BE2C (cell line): ENCODE measurements around the gene TAGAP. TPM values are rescaled to one million over a fixed set of nuclear protein-coding genes. Genes with fewer than 3 reads are reported as not detected.

Experiments
- DNase-seq: peaks from one replicate; pipeline ENCODE4 v3.0.0-alpha.2; 2020
- H3K27me3 ChIP-seq: fragments of 250-450 bp; sonication (Bioruptor Pico); 2 replicates; pipeline ENCODE4 v1.5.1; 2020; ENCODE audit warnings: mild to moderate bottlenecking
- H3K36me3 ChIP-seq: fragments of 250-450 bp; sonication (Bioruptor Pico); 2 replicates; pipeline ENCODE4 v1.5.1; 2020; ENCODE audit warnings: mild to moderate bottlenecking
- H3K4me1 ChIP-seq: fragments of 250-450 bp; sonication (Bioruptor Pico); 2 replicates; pipeline ENCODE4 v1.5.1; 2020
- H3K4me3 ChIP-seq: 2 replicates; pipeline ENCODE4 v1.5.1; 2011; ENCODE audit warnings: low read depth, low read length
- H3K9me3 ChIP-seq: fragments of 250-450 bp; sonication (Bioruptor Pico); 2 replicates; pipeline ENCODE4 v1.5.1; 2020
- CTCF ChIP-seq: IDR thresholded peaks from 2 replicates; pipeline ENCODE4 v1.5.1; 2012; ENCODE audit warnings: mild to moderate bottlenecking, low read depth, low read length
- polyA plus RNA-seq: library from polyadenylated mRNA; unstranded; fragments of >200 nt; gene quantifications from one replicate; pipeline ENCODE4 v1.2.1, GENCODE V29; 2012; ENCODE audit warnings: low read depth, missing spikeins; ENCODE audit not compliant: insufficient read length, insufficient read depth

TAGAP gene
- not detected for polyA plus RNA-seq

GRCh38 chr6:159044899-159045727 is at the start of gene TAGAP:
TAGAP (minus strand) TSS chr6:159044991; CDS start chr6:159044146, 845 bp downstream.
- Histone ChIP-seq H3K4me3 (no peak within 1 kb of the TSS), H3K9me3 (no peaks in the 10 kb centered on the region), H3K36me3 (no peaks in the 10 kb centered on the region), H3K27me3 (peaks cover 77% of the 10 kb centered on the region), H3K4me1 (no peaks in the 10 kb centered on the region)
- DNase-seq = no peak
- TF ChIP-seq CTCF = no peak

GRCh38 chr6:159093609-159094443 is 49.0 kb upstream of the TAGAP start:
- no peak for TF ChIP-seq CTCF
- H3K27me3 ChIP-seq = peaks cover 6% of the 10 kb centered on the region
- no peaks in the 10 kb centered on the region; the same call in 1 of the 2 replicates for H3K36me3 ChIP-seq
- H3K9me3 ChIP-seq = no peaks in the 10 kb centered on the region
- H3K4me1 ChIP-seq = no peaks in the 10 kb centered on the region
- H3K4me3 ChIP-seq = no peak overlapping the region
- no peak for DNase-seq

GRCh38 chr6:159092631-159093030 is 47.8 kb upstream of the TAGAP start:
- Histone ChIP-seq H3K36me3 (no peaks in the 10 kb centered on the region; the same call in 1 of the 2 replicates), H3K4me3 (no peak overlapping the region), H3K4me1 (no peaks in the 10 kb centered on the region), H3K27me3 (peaks cover 11% of the 10 kb centered on the region), H3K9me3 (no peaks in the 10 kb centered on the region)
- DNase-seq = no peak
- no peak for TF ChIP-seq CTCF

GRCh38 chr6:159090530-159091480 is 46.0 kb upstream of the TAGAP start:
- no peak overlapping the region for H3K4me3 ChIP-seq
- no peak for TF ChIP-seq CTCF
- no peak for DNase-seq
- peaks cover 19% of the 10 kb centered on the region for H3K27me3 ChIP-seq
- no peaks in the 10 kb centered on the region; the same call in 1 of the 2 replicates for H3K36me3 ChIP-seq
- H3K9me3 ChIP-seq = no peaks in the 10 kb centered on the region
- H3K4me1 ChIP-seq = no peaks in the 10 kb centered on the region

- no peak overlapping the region for H3K4me3 ChIP-seq
- no peak for DNase-seq
- no peaks in the 10 kb centered on the region; the same call in 1 of the 2 replicates for H3K36me3 ChIP-seq
- peaks cover 24% of the 10 kb centered on the region for H3K27me3 ChIP-seq
- no peak for TF ChIP-seq CTCF
- no peaks in the 10 kb centered on the region for H3K4me1 ChIP-seq
- no peaks in the 10 kb centered on the region for H3K9me3 ChIP-seq
Observed at GRCh38 chr6:159089909-159090308, 45.1 kb upstream of the TAGAP start.
